Peyer's patch (tissue), 4 donors: ENCODE data around the gene CCDC150.

ENCODE experiments used
- POLR2A ChIP-seq, 2 donors: fragments of 450-650 bp; IDR thresholded peaks; one replicate each; pipeline ENCODE4 v1.5.1; 2017; ENCODE audit warnings: antibody characterized with exemption in 2 of 2, mild to moderate bottlenecking in 2 of 2, moderate library complexity in 2 of 2
- TF ChIP-seq, protein P1 (sequence below), 6 experiments: fragments of 450-650 bp in 4 of 6; fragments of 200-600 bp in 2 of 6; sonication (generic) in 1 of 6; IDR thresholded peaks; one replicate each; pipeline ENCODE4 v1.5.1; 2017 to 2019; ENCODE audit warnings: antibody characterized with exemption in 6 of 6, mild to moderate bottlenecking in 3 of 6, moderate library complexity in 1 of 6

DNA sequence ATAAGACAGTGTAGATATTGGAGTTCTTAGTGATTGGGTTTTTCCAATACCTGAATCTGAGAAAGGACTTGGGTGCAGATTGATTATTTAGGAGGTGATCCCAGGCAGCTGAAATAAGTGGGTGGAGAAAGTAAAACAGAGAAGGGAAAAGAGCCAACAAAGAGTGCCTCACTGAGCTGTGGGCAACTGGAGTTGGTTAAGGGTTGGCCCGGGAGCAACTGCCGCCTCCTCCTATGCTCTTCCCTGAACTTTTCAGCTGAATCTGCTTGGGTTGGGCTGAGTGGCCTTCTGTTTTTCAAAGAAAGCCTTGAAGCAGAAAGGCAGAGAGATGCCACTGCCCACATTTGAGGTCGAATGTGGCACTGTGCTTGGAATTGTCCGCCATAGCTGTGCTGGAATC is 20.9 kb upstream of the CCDC150 start:
- no peak for TF ChIP-seq POLR2A (IDR thresholded peaks at IDR 0.05)
- TF ChIP-seq, protein P1, sequence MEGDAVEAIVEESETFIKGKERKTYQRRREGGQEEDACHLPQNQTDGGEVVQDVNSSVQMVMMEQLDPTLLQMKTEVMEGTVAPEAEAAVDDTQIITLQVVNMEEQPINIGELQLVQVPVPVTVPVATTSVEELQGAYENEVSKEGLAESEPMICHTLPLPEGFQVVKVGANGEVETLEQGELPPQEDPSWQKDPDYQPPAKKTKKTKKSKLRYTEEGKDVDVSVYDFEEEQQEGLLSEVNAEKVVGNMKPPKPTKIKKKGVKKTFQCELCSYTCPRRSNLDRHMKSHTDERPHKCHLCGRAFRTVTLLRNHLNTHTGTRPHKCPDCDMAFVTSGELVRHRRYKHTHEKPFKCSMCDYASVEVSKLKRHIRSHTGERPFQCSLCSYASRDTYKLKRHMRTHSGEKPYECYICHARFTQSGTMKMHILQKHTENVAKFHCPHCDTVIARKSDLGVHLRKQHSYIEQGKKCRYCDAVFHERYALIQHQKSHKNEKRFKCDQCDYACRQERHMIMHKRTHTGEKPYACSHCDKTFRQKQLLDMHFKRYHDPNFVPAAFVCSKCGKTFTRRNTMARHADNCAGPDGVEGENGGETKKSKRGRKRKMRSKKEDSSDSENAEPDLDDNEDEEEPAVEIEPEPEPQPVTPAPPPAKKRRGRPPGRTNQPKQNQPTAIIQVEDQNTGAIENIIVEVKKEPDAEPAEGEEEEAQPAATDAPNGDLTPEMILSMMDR (IDR thresholded peaks at IDR 0.05), result no peak
